ENCODE data around the gene FAM78A.
"Not testable (repeated sequence)": the region's sequence is repeated elsewhere in the genome, so short reads cannot be mapped to it uniquely, and the experiment has no call there.

The FAM78A gene

GRCh38 chr9:131237931-131238401 lies 38.3 kb downstream of the FAM78A start:
- DNase-seq (ENCODE audit: low spot score) = peak; percentile 85

DNA sequence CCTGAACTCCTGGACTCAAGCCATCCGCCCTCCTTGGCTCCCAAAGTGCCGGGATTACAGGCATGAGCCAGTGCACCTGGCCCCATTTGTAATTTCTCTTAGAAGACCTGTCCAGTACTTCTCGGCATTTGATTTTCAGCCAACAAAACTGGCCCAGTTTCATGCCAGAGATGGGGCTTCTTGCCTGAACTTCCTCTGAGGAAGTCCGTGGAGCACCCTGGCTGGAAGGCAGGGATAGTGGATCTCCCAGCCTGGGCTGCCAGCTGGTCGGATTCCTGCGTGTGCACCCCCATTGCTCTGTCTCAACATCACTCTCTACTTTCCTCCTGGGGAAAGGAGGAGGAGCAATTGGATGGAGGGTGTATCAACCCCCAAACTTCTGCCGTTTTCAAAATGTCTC lies 39.0 kb downstream of the FAM78A start:
- DNase-seq (ENCODE audit: low spot score) = no peak

GRCh38 chr9:131236761-131237160 lies 39.5 kb downstream of the FAM78A start:
- no peak for DNase-seq (ENCODE audit: low spot score)

- no peak for DNase-seq (ENCODE audit: low spot score)
Measured at GRCh38 chr9:131236161-131236560, 40.1 kb downstream of the FAM78A start.

DNA sequence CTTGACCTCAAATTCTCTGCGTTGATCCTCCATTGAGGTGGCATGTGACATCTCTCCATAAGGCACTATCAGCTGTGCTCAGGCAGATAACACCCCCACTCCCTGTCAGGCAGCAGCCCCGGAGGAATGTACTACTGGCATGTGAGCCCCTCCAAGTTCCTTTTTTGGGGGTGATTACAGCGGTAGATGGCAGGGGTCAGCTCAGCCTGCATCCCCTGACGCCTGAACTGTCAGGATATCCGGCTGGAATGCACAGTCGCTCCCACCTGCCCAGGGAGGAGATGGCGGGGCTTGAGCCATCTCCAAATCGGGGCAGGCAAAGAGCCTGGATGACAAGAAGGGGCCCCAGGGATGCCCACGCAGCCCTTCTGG lies 40.8 kb downstream of the FAM78A start:
- DNase-seq (ENCODE audit: low spot score) = no peak

- DNase-seq (ENCODE audit: low spot score) = no peak
Measured at GRCh38 chr9:131234799-131235479, 41.4 kb downstream of the FAM78A start.

DNA sequence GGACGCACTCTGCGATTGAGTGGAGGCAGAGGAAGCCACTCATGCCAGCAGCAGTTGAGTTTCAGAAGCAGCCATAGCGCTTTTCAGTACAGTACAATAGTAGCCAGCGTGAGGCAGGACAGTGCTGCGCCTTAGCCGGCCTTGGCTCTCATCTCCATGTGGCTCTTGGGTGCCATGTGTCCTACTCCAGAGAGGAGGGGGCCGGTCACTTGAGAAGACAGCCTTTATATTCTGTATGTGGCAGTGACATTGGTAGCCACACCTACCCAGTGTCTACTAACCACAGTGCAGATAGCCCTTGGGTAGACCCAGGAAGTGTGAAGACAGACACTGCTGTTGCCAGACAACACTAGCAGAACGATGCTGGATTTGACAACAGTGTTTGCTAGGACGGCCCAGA lies 42.3 kb downstream of the FAM78A start:
- no peak for DNase-seq (ENCODE audit: low spot score)

- no peak for DNase-seq (ENCODE audit: low spot score)
Measured at GRCh38 chr9:131233556-131233955, 42.8 kb downstream of the FAM78A start.

- no peak for DNase-seq (ENCODE audit: low spot score)
Measured at GRCh38 chr9:131228988-131229387, 47.3 kb downstream of the FAM78A start.

DNA sequence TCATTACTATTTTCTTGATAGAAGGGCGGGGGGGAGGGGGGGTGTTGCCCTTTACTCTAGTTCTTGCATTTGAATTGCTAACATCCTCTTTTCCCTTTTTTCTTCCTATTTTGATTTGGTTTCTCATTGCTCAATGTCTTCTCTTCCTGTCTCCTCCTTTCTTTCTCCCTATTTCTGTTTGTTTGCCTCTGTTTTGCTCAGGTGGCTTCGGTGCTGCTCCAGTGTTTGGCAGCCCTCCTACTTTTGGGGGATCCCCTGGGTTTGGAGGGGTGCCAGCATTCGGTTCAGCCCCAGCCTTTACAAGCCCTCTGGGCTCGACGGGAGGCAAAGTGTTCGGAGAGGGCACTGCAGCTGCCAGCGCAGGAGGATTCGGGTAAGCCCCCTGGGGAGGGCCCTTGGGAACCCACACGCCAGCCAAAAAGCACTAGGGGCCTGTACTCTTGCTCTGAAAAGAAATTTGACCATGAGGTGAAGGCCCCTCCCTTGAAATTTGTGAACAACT lies 48.3 kb downstream of the FAM78A start:
- no peak for DNase-seq (ENCODE audit: low spot score)

DNA sequence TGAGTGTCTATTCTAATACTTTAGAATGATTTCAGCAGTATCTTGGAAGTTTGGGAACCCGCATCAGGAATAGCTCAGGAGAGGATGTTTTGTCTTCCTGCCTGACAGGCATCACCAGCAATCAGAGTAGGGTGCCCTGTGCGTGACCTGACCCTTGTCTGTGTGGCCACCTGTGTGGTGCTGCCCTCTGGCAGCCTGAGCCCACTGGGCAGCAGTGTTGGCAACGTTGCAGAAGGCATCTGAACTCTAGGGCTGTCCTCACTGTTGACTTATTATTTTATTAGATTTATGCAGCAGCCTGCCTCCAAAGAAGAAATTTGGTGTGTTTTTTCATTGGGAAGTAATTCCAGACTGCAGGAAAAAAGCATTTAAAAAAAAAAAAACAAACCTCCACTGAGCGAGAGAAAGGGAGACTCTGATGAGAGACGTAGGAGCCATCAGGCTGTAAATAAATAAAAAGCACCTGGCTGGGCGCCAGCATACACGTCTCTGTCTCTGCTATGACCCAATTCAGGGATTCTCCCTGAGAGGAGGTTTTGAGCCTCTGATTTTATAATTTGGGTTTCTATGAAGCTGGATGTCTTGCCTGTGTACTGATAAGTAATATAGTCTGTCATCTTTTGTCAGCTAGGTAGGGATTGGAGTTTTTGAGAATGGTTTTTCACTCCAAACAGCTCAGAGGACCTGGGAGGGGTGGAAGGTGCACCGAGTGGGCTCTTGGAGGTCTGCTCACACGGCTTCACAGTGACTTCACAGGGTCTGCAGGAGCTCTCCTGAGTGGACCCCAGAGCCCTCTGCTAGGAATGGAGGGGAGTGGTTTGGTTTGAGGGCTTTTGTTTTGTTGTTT lies 49.0 kb downstream of the FAM78A start:
- DNase-seq (ENCODE audit: low spot score) = no peak

DNA sequence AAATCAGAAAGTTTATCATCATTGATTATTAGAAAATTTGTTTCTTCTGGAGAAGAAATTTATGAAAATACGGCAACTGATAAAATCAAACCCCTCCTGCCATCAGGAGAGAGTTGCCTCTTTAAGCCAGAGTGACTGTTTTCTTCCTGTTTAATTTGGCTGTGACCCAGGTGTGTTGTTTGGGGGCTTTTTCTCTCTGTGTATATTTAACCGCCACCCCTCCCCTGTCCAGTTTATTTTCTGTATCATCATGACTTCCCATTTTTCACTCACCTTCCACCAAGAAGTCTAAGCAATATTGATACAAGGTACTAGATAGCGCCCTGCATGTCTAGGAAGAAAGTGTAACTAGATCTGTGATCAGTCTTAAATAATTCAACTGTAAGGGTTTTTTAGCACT lies 50.1 kb downstream of the FAM78A start:
- no peak for DNase-seq (ENCODE audit: low spot score)

- DNase-seq (ENCODE audit: low spot score) = no peak
Measured at GRCh38 chr9:131222460-131222859, 53.9 kb downstream of the FAM78A start.

DNA sequence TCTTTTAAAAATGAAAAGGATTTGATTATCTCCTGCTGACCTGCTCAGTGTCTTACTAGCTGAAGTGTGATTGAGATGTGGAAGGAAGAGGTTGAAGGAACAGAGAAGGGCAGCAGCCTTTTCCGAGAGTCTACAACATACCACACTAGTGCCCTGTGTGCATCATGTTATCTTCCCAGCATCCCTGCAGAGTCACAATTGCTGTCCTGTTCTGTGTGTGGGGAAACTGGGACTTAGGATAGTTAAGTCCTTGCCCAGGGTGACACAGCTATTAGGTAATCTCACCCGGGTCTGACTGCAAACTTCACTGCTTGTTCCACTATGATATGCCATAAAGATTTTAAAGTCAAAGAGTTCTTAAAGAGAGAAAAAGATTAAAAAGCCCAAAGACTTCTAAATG lies 55.8 kb downstream of the FAM78A start:
- DNase-seq (ENCODE audit: low spot score) = no peak

- no peak for DNase-seq (ENCODE audit: low spot score)
Measured at GRCh38 chr9:131218370-131218769, 57.9 kb downstream of the FAM78A start.

DNA sequence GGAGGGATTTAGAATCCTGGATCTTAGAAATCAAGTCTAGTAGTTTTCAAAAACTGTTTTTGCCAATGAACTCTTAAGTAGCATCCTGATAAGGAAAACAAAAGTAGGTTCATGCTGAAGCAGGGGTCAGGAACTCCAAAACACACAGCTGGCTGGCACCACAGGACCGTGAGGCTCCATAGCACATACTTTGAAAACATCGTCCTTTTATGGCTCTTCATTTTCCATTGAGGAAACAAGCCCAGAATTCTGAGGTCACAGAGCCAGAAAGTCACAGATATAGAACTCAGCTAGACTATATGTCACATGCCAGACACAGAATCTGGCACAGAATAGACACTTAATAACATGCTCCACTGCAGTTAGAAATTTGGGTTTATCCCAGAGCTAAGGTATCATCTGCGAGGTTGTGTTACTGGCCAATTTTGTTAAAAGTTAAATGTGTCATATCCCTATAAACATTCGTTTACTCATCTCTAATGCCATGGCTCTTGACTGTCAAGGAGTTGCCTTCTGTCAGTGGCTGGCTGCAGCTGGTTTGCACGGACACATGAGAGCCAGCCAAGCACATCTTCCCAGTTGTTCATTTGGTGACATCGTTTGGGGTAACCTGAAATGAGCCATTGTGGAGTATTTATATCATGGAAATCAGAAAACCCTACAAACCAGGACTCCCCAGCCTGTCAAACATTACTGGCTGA lies 58.8 kb downstream of the FAM78A start:
- DNase-seq (ENCODE audit: low spot score) = no peak

DNA sequence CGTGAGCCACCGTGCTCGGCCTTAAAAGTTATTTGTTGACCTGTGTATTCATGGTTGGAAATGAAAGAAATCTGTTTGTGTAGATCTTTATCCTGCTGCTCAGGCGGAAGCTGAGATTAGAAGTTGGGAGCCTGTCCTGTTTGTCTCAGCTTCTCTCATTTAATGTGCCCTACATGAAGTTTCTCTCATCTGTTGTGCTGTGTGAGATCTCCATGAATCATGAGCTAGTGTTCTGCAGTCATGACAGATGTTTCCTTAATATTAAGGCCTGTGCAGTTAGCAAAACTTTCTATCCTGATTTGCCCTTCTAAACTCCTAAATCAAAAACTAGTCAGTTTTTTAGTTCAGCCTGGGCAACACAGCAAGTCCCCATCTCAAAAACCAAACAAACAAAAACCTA lies 59.5 kb downstream of the FAM78A start:
- DNase-seq (ENCODE audit: low spot score) = no peak

- DNase-seq (ENCODE audit: low spot score) = no peak
Measured at GRCh38 chr9:131214876-131215275, 61.4 kb downstream of the FAM78A start.

DNA sequence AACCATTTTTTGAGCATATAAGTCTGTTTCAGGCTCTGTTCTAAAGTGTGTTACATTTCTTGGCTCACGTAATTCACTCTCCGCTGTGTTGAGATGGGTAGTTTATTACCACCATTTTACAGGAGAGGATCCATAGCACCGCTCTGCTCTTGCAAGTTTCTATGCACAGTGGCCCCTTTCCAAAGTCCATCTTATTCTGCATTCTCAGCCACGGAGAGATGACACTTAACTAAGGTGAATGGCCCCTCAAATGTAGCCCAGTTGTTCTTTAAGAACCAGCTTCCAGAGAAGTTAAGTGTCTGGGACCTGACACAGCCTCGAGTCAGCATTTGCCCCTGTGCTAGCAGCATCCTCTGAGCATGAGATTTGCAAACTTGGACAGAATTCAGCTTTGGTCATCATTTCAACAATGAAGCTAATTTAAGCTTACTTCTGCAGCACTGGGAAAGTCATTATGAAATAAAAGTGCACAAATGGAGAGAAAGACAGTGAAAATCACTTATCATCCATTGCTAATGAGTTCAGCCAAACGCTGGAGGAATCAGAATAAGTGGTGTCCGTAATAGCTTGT lies 61.9 kb downstream of the FAM78A start:
- DNase-seq (ENCODE audit: low spot score) = peak; percentile 24

DNA sequence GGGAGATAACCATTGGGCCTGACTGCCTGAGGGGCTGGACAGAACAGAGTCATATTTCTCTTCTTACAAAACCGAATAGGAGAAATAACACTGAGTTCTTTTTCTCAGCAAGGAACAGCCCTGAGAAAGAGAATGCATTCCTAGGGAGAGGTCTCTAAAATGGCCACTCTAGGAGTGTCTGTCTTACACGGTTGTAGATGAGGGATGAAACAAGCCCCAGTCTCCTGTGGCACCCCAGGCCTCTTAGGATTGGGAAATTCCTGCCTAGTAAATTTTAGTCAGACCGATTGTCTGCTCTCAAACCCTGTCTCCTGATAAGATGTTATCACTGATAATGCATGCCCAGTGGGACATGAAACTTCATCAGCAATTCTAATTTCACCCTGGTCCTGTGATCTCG lies 64.4 kb downstream of the FAM78A start:
- DNase-seq (ENCODE audit: low spot score) = not testable (repeated sequence)

Measured in AG08395 (cell line).